HFF-Myc (cell line): ENCODE results near the gene MRPL43.

Experiments used
- DNase-seq: peaks from one replicate; pipeline ENCODE4 v3.0.0-alpha.2; 2011; ENCODE audit warnings: low read depth; ENCODE audit errors: extremely low read depth
- H3K4me3 ChIP-seq: replicated peaks from 2 replicates; pipeline ENCODE4 v1.5.1; 2011; ENCODE audit warnings: low read depth, mild to moderate bottlenecking, control low read depth, low read length
- CTCF ChIP-seq: IDR thresholded peaks from 2 replicates; pipeline ENCODE4 v1.5.1; 2012; ENCODE audit warnings: mild to moderate bottlenecking, low read depth, low read length, control low read depth; ENCODE audit errors: missing control alignments

MRPL43 gene

GRCh38 chr10:100987685-100988049 lies 370 bp upstream of the MRPL43 start:
- peak overlapping the region; percentile 84 for H3K4me3 ChIP-seq
- DNase-seq = no peak
- TF ChIP-seq CTCF = no peak

GRCh38 chr10:100986623-100986951 lies 710 bp downstream of the MRPL43 start:
- no peak for DNase-seq
- TF ChIP-seq CTCF = no peak
- H3K4me3 ChIP-seq = peak overlapping the region; percentile 84

- no peak overlapping the region for H3K4me3 ChIP-seq
- no peak for DNase-seq
- TF ChIP-seq CTCF = no peak
These were observed 2.0 kb downstream of the MRPL43 start for GRCh38 chr10:100985336-100985735.

GRCh38 chr10:100984672-100985177 lies 2.6 kb downstream of the MRPL43 start:
- TF ChIP-seq CTCF = no peak
- no peak for DNase-seq
- no peak overlapping the region for H3K4me3 ChIP-seq

- DNase-seq = no peak
- no peak overlapping the region for H3K4me3 ChIP-seq
- no peak for TF ChIP-seq CTCF
These were observed 3.2 kb downstream of the MRPL43 start for GRCh38 chr10:100983868-100984671.

GRCh38 chr10:100982916-100983830 lies 4.1 kb downstream of the MRPL43 start:
- TF ChIP-seq CTCF = no peak
- H3K4me3 ChIP-seq = no peak overlapping the region
- DNase-seq = no peak
